Measurements from ENCODE around the gene ENPP5.

The ENPP5 gene

DNA sequence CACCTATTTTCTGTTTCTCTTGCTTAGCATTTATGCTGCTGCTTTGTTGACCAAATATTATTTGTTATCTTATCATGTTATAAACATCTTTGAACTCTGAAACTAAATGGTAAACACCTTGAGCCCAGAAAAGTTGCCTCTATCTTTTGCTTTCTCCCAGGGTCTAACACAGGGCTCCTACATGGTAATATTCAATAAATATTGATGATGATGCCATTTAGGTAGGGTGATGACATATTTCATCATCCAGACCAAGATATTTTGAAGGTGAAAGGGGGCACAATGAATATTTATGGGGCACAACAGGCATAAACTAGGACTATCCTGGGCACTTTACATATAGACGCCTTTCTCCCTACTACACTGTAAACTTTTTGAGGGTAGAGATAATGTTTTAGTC is 52.6 kb downstream of the ENPP5 start:
- DNase-seq (ENCODE audit: extremely low read depth, insufficient read length) = no peak
- TF ChIP-seq, protein P1, sequence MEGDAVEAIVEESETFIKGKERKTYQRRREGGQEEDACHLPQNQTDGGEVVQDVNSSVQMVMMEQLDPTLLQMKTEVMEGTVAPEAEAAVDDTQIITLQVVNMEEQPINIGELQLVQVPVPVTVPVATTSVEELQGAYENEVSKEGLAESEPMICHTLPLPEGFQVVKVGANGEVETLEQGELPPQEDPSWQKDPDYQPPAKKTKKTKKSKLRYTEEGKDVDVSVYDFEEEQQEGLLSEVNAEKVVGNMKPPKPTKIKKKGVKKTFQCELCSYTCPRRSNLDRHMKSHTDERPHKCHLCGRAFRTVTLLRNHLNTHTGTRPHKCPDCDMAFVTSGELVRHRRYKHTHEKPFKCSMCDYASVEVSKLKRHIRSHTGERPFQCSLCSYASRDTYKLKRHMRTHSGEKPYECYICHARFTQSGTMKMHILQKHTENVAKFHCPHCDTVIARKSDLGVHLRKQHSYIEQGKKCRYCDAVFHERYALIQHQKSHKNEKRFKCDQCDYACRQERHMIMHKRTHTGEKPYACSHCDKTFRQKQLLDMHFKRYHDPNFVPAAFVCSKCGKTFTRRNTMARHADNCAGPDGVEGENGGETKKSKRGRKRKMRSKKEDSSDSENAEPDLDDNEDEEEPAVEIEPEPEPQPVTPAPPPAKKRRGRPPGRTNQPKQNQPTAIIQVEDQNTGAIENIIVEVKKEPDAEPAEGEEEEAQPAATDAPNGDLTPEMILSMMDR (IDR thresholded peaks at IDR 0.05; ENCODE audit: insufficient read depth, low read length, poor library complexity, severe bottlenecking) = no peak
- Histone ChIP-seq H3K4me3 (replicated peaks; ENCODE audit: low read depth, low read length) (no peak overlapping the region), H3K36me3 (ENCODE audit: control insufficient read depth, insufficient read depth, low read length) (no peaks in the 10 kb centered on the region), H3K27me3 (replicated peaks; ENCODE audit: control insufficient read depth, insufficient read depth, low read length) (no peaks in the 10 kb centered on the region)

DNA sequence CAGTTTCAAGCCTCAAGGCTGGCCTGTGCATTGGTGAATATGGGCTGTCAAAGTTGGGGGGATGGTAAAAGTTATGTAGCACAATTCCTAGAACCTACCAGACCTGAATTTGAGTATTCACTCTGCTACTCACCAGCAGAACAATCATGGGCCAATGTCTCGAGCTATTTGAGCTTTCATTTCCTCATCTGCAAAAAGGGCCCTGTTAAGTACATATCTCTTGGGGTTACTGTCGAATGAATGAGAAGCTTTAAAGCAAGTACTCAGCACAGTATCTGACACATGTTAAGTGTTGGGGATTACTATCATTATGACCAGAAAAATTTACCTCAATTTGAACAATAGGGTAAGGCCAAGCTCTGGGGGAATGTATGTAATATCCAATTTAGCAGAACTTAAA is 54.5 kb downstream of the ENPP5 start:
- Histone ChIP-seq H3K36me3 (ENCODE audit: control insufficient read depth, insufficient read depth, low read length) (no peaks in the 10 kb centered on the region), H3K27me3 (replicated peaks; ENCODE audit: control insufficient read depth, insufficient read depth, low read length) (no peaks in the 10 kb centered on the region), H3K4me3 (replicated peaks; ENCODE audit: low read depth, low read length) (no peak overlapping the region)
- TF ChIP-seq, protein P1 (IDR thresholded peaks at IDR 0.05; ENCODE audit: insufficient read depth, low read length, poor library complexity, severe bottlenecking) = no peak
- no peak for DNase-seq (ENCODE audit: extremely low read depth, insufficient read length)

DNA sequence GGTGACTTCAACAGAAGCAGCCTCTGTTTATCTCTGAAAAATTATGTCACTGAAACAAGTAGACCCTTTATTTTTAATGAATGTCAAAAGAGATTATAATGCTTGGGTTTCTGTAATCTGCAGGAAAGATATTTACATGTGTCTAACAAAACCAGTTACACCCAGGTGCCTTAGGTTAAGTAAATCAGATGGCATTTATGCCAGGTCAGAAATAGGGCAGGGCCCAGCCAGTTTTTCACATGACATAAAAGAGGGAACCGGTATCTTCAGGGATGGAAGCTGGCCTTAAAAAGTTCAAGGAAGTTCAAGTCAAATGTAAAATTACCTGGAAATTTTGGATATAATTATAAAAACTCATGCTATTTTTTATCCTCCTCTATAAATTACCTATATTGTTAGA is 55.1 kb downstream of the ENPP5 start:
- TF ChIP-seq, protein P1 (IDR thresholded peaks at IDR 0.05; ENCODE audit: insufficient read depth, low read length, poor library complexity, severe bottlenecking) = no peak
- Histone ChIP-seq H3K27me3 (replicated peaks; ENCODE audit: control insufficient read depth, insufficient read depth, low read length) (no peaks in the 10 kb centered on the region), H3K4me3 (replicated peaks; ENCODE audit: low read depth, low read length) (no peak overlapping the region), H3K36me3 (ENCODE audit: control insufficient read depth, insufficient read depth, low read length) (no peaks in the 10 kb centered on the region)
- DNase-seq (ENCODE audit: extremely low read depth, insufficient read length) = no peak

DNA sequence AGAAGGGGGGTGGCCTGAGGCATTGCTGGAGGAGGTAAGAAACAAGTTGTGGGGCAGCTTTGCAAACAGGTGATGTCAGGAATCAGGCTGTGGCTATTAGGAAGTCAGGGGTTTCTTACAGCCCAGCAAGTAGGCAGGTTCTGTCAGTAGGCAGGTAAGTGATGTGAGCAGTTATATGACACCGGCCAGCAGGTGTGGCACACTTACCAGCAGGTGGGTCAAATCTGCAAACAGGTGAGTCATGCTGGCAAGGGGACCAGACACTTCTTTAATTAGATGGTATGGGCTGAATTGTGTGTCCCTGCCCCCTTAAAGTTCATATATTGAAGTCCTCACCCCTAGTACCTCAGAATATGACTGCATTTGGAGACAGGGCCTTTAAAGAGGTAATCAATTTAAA is 57.4 kb downstream of the ENPP5 start:
- DNase-seq (ENCODE audit: extremely low read depth, insufficient read length) = no peak
- H3K4me3 ChIP-seq (replicated peaks; ENCODE audit: low read depth, low read length) = no peak overlapping the region
- TF ChIP-seq, protein P1 (IDR thresholded peaks at IDR 0.05; ENCODE audit: insufficient read depth, low read length, poor library complexity, severe bottlenecking) = no peak
- no peaks in the 10 kb centered on the region for H3K27me3 ChIP-seq (replicated peaks; ENCODE audit: control insufficient read depth, insufficient read depth, low read length)
- no peaks in the 10 kb centered on the region for H3K36me3 ChIP-seq (ENCODE audit: control insufficient read depth, insufficient read depth, low read length)
